Amniotic stem cell (primary cell): ENCODE data around the gene PHLPP1.
"Not testable (repeated sequence)": the region's sequence is repeated elsewhere in the genome, so short reads cannot be mapped to it uniquely, and the experiment has no call there.

Experiments
- DNase-seq: peaks from one replicate; lab custom pipeline; 2025; lab: John Stamatoyannopoulos, UW

The PHLPP1 gene

DNA sequence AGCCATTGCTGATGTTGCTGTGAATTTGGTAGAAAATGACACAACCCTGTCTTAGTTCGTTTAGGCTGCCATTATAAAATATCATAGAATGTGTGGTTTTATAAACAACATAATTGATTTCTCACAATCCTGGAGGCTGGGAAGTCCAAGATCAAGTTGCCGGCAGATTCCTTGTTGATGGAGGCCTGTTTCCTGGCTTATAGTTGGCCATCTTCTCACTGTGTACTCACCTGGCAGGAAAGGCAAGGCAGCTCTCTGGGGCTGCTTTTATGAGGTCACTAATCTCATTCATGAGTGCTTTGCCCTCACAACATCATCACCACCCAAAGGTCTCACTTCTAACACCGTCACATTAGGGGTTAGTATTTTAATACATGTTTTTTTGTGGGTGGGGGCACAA, 58.4 kb downstream of the PHLPP1 start:
- no peak for DNase-seq

DNA sequence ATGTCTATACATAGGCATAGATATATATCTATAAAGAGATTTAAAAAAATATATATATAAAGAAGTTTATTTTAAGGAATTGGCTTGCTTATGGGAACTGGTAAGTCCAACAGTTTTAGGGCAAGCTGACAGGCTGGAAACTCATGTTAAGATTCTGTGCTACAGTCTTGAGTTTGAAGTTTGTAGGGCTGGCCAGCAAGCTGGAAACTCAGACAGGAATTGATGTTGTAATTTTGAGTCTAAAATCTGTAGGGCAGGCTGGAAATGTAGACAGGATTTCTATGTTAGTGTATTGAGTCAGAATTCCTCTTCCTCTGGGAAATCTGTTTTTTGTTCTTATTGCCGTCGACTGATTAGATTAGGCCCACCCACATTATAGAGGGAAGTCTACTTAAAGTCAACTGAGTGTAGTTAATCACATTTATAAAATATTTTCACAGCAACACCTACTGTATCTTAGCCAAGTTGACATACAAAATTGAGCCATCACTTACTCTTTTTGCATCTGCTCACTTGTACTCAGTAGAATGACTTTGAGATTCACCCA, 60.8 kb downstream of the PHLPP1 start:
- DNase-seq = no peak

GRCh38 chr18:62777814-62778213, 62.5 kb downstream of the PHLPP1 start:
- DNase-seq = no peak

GRCh38 chr18:62778976-62779869, 63.9 kb downstream of the PHLPP1 start:
- no peak for DNase-seq

GRCh38 chr18:62781262-62781661, 65.9 kb downstream of the PHLPP1 start:
- no peak for DNase-seq

DNA sequence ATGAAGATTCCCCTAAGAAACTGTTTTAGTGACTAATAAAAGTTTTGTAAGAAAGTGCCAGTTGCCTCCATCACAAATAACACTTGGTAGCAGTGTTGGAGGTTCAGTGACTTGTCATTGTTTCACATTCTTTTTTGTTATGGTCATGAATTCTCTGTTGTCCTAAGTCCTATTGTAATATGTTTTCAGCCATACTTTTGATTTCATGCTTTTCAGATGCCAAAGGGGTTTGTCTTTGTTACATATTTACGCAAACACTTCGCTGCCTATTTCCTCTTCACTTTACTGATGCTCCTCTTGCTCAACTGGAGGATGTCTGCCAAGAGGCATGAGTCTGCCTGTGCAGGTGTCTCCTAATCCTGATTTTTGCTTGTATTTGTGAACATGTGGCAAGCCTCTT, 66.6 kb downstream of the PHLPP1 start:
- peak; percentile 33 for DNase-seq

- no peak for DNase-seq
These were observed 69.1 kb downstream of the PHLPP1 start for GRCh38 chr18:62784338-62784965.

DNA sequence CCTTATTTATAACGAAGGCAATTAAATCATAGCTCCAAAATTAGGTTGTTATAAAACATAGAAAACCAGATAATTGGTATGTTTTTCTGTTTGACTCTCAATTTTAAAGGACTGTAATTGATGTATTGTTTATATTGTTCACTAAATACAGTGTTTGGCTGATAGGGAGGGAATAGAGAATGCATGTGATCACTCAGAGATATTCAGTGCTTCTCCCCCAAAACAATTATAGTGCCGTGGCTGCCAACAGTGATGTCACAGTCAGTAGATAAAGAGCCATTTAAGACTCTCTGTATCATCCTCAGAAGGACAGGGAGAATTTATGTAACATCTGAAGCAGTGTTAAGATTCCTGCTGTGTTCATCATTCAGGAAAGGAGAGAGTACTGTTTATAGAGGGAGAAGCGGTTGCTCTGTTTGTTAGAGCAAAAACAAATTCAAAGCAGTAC, 69.6 kb downstream of the PHLPP1 start:
- DNase-seq = peak; percentile 10

DNA sequence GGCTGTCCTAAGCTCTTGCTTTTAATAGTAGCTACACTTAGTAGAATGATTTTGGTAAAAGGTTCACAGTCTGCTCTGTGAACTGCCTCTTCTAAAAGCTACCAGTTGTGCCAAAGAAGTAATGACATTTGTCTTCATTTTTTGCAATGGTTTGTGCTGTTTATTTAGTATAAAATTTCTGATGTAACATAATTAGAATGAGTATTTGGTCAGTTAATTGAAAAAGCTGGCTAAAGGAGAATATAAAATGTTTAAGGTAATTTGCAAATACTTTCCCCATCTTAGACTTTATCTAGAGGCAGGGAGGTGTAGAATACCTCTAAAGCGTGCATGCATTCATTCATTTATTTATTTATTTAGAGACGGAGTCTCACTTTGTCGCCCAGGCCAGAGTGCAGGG, 71.3 kb downstream of the PHLPP1 start:
- no peak for DNase-seq

- DNase-seq = no peak
These were observed 72.8 kb downstream of the PHLPP1 start for GRCh38 chr18:62788111-62788510.

- no peak for DNase-seq
These were observed 73.5 kb downstream of the PHLPP1 start for GRCh38 chr18:62788876-62789275.

- no peak for DNase-seq
These were observed 75.8 kb downstream of the PHLPP1 start for GRCh38 chr18:62790871-62791772.

DNA sequence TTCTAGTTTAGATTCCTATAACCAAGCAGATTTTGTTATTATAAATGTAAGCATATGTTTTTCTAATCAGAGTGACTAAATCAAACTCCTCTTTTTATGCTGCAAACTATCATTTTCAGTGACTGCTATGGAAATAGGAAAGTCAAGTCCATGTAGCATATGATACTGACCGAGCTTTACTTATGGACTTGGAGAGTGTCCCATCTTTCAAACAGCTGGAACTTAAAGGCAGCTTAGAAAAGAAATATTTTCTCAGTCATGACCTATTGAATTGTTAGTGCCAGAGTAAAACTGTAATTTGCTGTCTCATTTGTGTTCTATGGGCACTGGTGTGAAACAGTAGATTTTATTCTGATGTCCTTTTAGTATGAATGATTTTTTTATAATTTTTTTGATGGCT, 76.7 kb downstream of the PHLPP1 start:
- no peak for DNase-seq

- no peak for DNase-seq
These were observed 80.5 kb downstream of the PHLPP1 start for GRCh38 chr18:62795813-62796212.

GRCh38 chr18:62796216-62796621, 80.9 kb downstream of the PHLPP1 start:
- no peak for DNase-seq

DNA sequence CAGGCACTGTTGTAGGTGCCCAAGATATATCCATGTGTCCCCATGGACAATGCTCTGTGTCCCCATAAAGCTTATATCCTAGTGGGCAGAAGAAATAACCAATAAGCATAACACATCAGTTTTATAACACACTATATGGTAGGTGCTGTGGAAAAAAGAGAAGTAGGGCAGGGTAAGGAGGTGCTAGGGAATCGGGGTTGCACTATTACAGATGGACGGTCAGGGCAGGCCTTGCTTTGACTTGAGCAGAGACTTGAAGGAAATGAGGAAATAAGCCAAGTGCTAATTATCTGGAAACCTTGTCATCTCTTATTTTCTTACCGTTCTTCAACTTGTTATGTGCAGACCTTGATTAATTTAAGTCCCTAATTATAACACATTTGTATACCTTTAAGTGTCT, 82.0 kb downstream of the PHLPP1 start:
- DNase-seq = no peak

DNA sequence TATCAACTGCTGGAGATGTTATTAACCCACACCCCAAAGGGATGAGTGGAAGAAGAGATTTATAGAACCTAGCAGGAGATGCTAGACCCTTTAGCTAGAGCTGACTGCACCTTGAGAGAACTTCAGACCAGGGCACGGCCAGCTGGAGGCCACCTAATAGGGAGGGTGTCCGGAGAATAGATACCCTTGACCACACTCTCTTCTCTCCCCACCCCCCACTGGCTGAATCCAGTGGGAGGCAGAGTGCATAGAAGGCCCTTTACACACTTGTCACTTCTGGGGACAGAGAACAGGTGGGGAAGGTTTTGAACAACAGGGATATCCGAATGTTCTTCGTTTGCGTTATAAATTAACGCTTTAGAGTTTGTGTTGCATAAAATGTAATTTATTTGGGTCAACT, 84.6 kb downstream of the PHLPP1 start:
- no peak for DNase-seq

DNA sequence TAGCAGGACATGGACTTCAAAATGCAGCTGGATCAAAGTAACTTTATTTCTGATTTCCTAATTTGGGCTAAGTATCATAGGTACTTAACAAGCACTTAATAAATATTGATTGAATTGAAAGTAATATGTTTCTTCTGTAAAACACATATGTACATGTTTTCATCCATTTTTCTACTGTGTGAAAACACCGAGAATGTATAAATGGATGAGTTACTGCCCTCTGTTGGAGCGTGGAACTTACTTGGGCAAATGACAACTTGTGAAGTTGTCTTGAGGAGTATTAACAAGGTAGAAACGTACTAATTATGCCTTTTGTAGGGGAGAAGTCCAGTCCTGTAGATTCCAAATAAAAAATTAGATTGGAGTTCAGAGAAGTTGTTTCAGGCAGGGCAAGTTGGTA, 87.2 kb downstream of the PHLPP1 start:
- DNase-seq = no peak

- no peak for DNase-seq
These were observed 92.1 kb downstream of the PHLPP1 start for GRCh38 chr18:62807396-62807795.

GRCh38 chr18:62808123-62808522, 92.8 kb downstream of the PHLPP1 start:
- DNase-seq = no peak

DNA sequence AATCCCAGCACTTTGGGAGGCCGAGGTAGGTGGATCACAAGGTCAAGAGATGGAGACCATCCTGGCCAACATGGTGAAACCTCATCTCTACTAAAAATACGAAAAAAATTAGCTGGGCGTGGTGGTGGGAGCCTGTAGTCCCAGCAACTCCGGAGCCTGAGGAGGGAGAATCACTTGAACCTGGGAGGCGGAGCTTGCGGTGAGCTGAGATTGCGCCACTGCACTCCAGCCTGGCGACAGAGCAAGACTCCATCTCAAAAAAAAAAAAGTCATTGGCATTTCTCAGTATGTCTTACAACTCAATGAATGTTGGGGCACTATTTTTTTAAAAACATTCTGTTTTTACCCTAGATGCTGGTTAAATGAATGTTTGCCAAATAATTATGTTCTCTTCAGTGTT, 94.1 kb downstream of the PHLPP1 start:
- DNase-seq = not testable (repeated sequence)

- no peak for DNase-seq
These were observed 94.6 kb downstream of the PHLPP1 start for GRCh38 chr18:62809900-62810299.
